ENCODE results near the gene DHRSX. TPM values are rescaled to one million over a fixed set of nuclear protein-coding genes. Genes with fewer than 3 reads are reported as not detected.
A peak's percentile ranks its signal among the peaks of the same experiment; 100 is the strongest.

DHRSX gene
- total RNA-seq, 2 donors from 2014 or later: 24.2 to 37.1 TPM

- no peak for TF ChIP-seq POLR2AphosphoS5 (IDR thresholded peaks at IDR 0.05)
- no peak for TF ChIP-seq POLR2A (IDR thresholded peaks at IDR 0.05)
- no peak for TF ChIP-seq CTCF (IDR thresholded peaks at IDR 0.05)
- intact Hi-C loops (cut with DNase I): no loop called here
- 89% methylated on average over 3 of the region's 3 CpGs for WGBS
- Histone ChIP-seq H3K9me3 (no peaks in the 10 kb centered on the region), H3K4me3 (no peak overlapping the region), H3K27me3 (replicated peaks; ENCODE audit: insufficient read depth) (no peaks in the 10 kb centered on the region), H3K27ac (no peak overlapping the region), H3K4me1 (replicated peaks) (no peaks in the 10 kb centered on the region), H3K36me3 (no peaks in the 10 kb centered on the region)
- no peak for DNase-seq (ENCODE audit: low spot score)
Observed at GRCh38 chrX:2330910-2331309, 169.9 kb downstream of the DHRSX start.

- TF ChIP-seq POLR2AphosphoS5 (IDR thresholded peaks at IDR 0.05) (no peak), POLR2A (IDR thresholded peaks at IDR 0.05) (no peak), CTCF (IDR thresholded peaks at IDR 0.05) (no peak)
- H3K4me3 ChIP-seq: no peak overlapping the region
- no peak overlapping the region for H3K27ac ChIP-seq
- 66% methylated on average over 2 of the region's 2 CpGs for WGBS
- H3K9me3 ChIP-seq: no peaks in the 10 kb centered on the region
- no peaks in the 10 kb centered on the region for H3K4me1 ChIP-seq (replicated peaks)
- no peaks in the 10 kb centered on the region for H3K27me3 ChIP-seq (replicated peaks; ENCODE audit: insufficient read depth)
- intact Hi-C loops (cut with DNase I): no loop called here
- DNase-seq (ENCODE audit: low spot score): no peak
- no peaks in the 10 kb centered on the region for H3K36me3 ChIP-seq
Observed at GRCh38 chrX:2330487-2330886, 170.3 kb downstream of the DHRSX start.

GRCh38 chrX:2327423-2327822 is 173.4 kb downstream of the DHRSX start:
- intact Hi-C loops (cut with DNase I): no loop called here
- 93% methylated on average over 5 of the region's 5 CpGs for WGBS
- no peak overlapping the region for H3K27ac ChIP-seq
- no peaks in the 10 kb centered on the region for H3K9me3 ChIP-seq
- no peaks in the 10 kb centered on the region for H3K36me3 ChIP-seq
- DNase-seq (ENCODE audit: low spot score): no peak
- no peaks in the 10 kb centered on the region for H3K4me1 ChIP-seq (replicated peaks)
- TF ChIP-seq POLR2A (IDR thresholded peaks at IDR 0.05): no peak
- no peak for TF ChIP-seq CTCF (IDR thresholded peaks at IDR 0.05)
- no peak for TF ChIP-seq POLR2AphosphoS5 (IDR thresholded peaks at IDR 0.05)
- H3K4me3 ChIP-seq: no peak overlapping the region
- H3K27me3 ChIP-seq (replicated peaks; ENCODE audit: insufficient read depth): no peaks in the 10 kb centered on the region

- H3K9me3 ChIP-seq: no peaks in the 10 kb centered on the region
- no peaks in the 10 kb centered on the region for H3K36me3 ChIP-seq
- DNase-seq (ENCODE audit: low spot score): peak; percentile 5
- no peaks in the 10 kb centered on the region for H3K4me1 ChIP-seq (replicated peaks)
- intact Hi-C loops (cut with DNase I): no loop called here
- H3K27ac ChIP-seq: no peak overlapping the region
- TF ChIP-seq CTCF (IDR thresholded peaks at IDR 0.05): no peak
- no peak for TF ChIP-seq POLR2AphosphoS5 (IDR thresholded peaks at IDR 0.05)
- no peak for TF ChIP-seq POLR2A (IDR thresholded peaks at IDR 0.05)
- WGBS: 85% methylated on average over 27 of the region's 27 CpGs
- H3K27me3 ChIP-seq (replicated peaks; ENCODE audit: insufficient read depth): no peaks in the 10 kb centered on the region
- peak overlapping the region in 1 of 2 donors; percentile 21 for H3K4me3 ChIP-seq
Observed at GRCh38 chrX:2325076-2325784, 175.5 kb downstream of the DHRSX start.

GRCh38 chrX:2324151-2324550 is 176.6 kb downstream of the DHRSX start:
- TF ChIP-seq POLR2AphosphoS5 (IDR thresholded peaks at IDR 0.05): no peak
- no peak for TF ChIP-seq CTCF (IDR thresholded peaks at IDR 0.05)
- TF ChIP-seq POLR2A (IDR thresholded peaks at IDR 0.05): no peak
- WGBS: 76% methylated on average over 8 of the region's 8 CpGs
- DNase-seq (ENCODE audit: low spot score): no peak
- Histone ChIP-seq H3K27ac (no peak overlapping the region), H3K4me1 (replicated peaks) (no peaks in the 10 kb centered on the region), H3K9me3 (no peaks in the 10 kb centered on the region), H3K4me3 (no peak overlapping the region), H3K27me3 (replicated peaks; ENCODE audit: insufficient read depth) (no peaks in the 10 kb centered on the region), H3K36me3 (no peaks in the 10 kb centered on the region)
- intact Hi-C loops (cut with DNase I): no loop called here

Data from prostate gland (tissue), 2 donors.